Left lung (tissue), 10 donors: Measurements from ENCODE around the gene ZNF181. TPM values are rescaled to one million over a fixed set of nuclear protein-coding genes. Genes with fewer than 3 reads are reported as not detected.
A peak's percentile ranks its signal among the peaks of the same experiment; 100 is the strongest.

Experiments used
- ATAC-seq: fragments of 200-7000 bp; cut with Tn5 transposase; one replicate; pipeline ENCODE4 v1.9.1; 2020; ENCODE audit warnings: moderate library complexity
- DNase-seq, 4 donors: peaks; one replicate each; pipeline ENCODE4 v3.0.0-alpha.2; 2013 to 2020
- H3K27ac ChIP-seq, 2 donors: fragments of 200-600 bp; sonication (generic) in 1 of 2; one replicate each; pipeline versions ENCODE4 v1.5.0 to v1.8.0; 2020 to 2021
- H3K27me3 ChIP-seq, 2 donors: fragments of 200-600 bp; sonication (generic) in 1 of 2; one replicate each; pipeline versions ENCODE4 v1.5.0 to v1.8.0; 2020 to 2021
- H3K36me3 ChIP-seq, 2 donors: fragments of 200-600 bp; sonication (generic) in 1 of 2; one replicate each; pipeline versions ENCODE4 v1.5.0 to v1.8.0; 2020 to 2021
- H3K4me1 ChIP-seq, 2 donors: fragments of 200-600 bp; one replicate each; pipeline ENCODE4 v1.8.0; 2021
- H3K4me3 ChIP-seq, 2 donors: fragments of 200-600 bp; sonication (generic) in 1 of 2; one replicate each; pipeline versions ENCODE4 v1.5.0 to v1.8.0; 2020 to 2021; ENCODE audit warnings: mild to moderate bottlenecking in 1 of 2
- H3K9me3 ChIP-seq, 2 donors: fragments of 200-600 bp; sonication (generic) in 1 of 2; one replicate each; pipeline versions ENCODE4 v1.5.0 to v1.8.0; 2020 to 2021
- CTCF ChIP-seq, 2 donors: fragments of 200-600 bp; sonication (generic) in 1 of 2; IDR thresholded peaks; one replicate each; pipeline versions ENCODE4 v1.5.0 to v1.8.0; 2021; ENCODE audit warnings: antibody characterized with exemption in 2 of 2
- intact Hi-C, 2 donors: fragments of 100-400 bp; cut with DNase I; formaldehyde crosslinking; loops; one replicate each; pipeline versions ENCODE4 v1.11.2 to v1.14.2; 2022
- polyA plus RNA-seq, 6 donors: library from polyadenylated mRNA; unstranded; fragments of 120-200 nt; gene quantifications; one replicate each; pipeline ENCODE4 v1.2.1, GENCODE V29; 2013; ENCODE audit not compliant: insufficient read length in 6 of 6
- total RNA-seq, 2 donors: library from RNA; stranded (reverse); fragmentation: NEBNext Ultra II Directional; extraction: Animal tissue kit (Norgen Biotek cat#: 25700); gene quantifications; one replicate each; pipeline ENCODE4 v1.2.1, GENCODE V29; 2021
- donor health status: DM: no; HTN: yes; CAD: no.
- donor health status: DM: no; HTN: no; CAD: no.

The ZNF181 gene
- total and polyA plus RNA-seq, 8 donors = 7.8 to 21.9 (median 19.3) TPM

- intact Hi-C loops = no loop called here
- ATAC-seq = no peak
Measured at GRCh38 chr19:34731964-34732363, 2.1 kb upstream of the ZNF181 start.

GRCh38 chr19:34732612-34733211 lies 1.3 kb upstream of the ZNF181 start:
- no peak for TF ChIP-seq CTCF (IDR thresholded peaks at IDR 0.05)
- Histone ChIP-seq H3K27me3 (no peaks in the 10 kb centered on the region), H3K36me3 (peaks cover 0 to 11% of the 10 kb centered on the region in 2 donors), H3K4me1 (peaks cover 5 to 28% of the 10 kb centered on the region in 2 donors), H3K4me3 (peak overlapping the region; percentile 61 to 68), H3K27ac (peak overlapping the region; percentile 92 to 97), H3K9me3 (peaks cover 5 to 14% of the 10 kb centered on the region in 2 donors)
- intact Hi-C loops = no loop called here
- DNase-seq = peak in 1 of 4 donors; percentile 27
- ATAC-seq = no peak

More at GRCh38 chr19:34731964-34732363, 2.1 kb upstream of the ZNF181 start:
- Histone ChIP-seq H3K36me3 (peaks cover 0 to 4% of the 10 kb centered on the region in 2 donors), H3K27ac (no peak overlapping the region), H3K4me1 (peaks cover 5 to 28% of the 10 kb centered on the region in 2 donors), H3K9me3 (peaks cover 0 to 6% of the 10 kb centered on the region in 2 donors), H3K27me3 (no peaks in the 10 kb centered on the region), H3K4me3 (no peak overlapping the region)
- TF ChIP-seq CTCF (IDR thresholded peaks at IDR 0.05) = no peak
- no peak for DNase-seq

- Histone ChIP-seq H3K27ac (peak overlapping the region; percentile 92 to 97), H3K36me3 (peaks cover 0 to 17% of the 10 kb centered on the region in 2 donors), H3K4me3 (peak overlapping the region; percentile 61 to 68), H3K9me3 (peaks cover 8 to 20% of the 10 kb centered on the region in 2 donors), H3K4me1 (peaks cover 5 to 28% of the 10 kb centered on the region in 2 donors), H3K27me3 (no peaks in the 10 kb centered on the region)
- TF ChIP-seq CTCF (IDR thresholded peaks at IDR 0.05) = no peak
- ATAC-seq = peak; percentile 16
- intact Hi-C loops = no loop called here
- peak in 2 of 4 donors; percentile 59 to 85 for DNase-seq
Measured at GRCh38 chr19:34733266-34733745, 737 bp upstream of the ZNF181 start.

GRCh38 chr19:34734537-34735103 lies 577 bp downstream of the ZNF181 start:
- H3K9me3 ChIP-seq = peaks cover 8 to 33% of the 10 kb centered on the region in 2 donors
- DNase-seq (no peak), ATAC-seq (no peak)
- peak overlapping the region; percentile 61 to 68 for H3K4me3 ChIP-seq
- peak overlapping the region; percentile 92 to 97 for H3K27ac ChIP-seq
- TF ChIP-seq CTCF (IDR thresholded peaks at IDR 0.05) = no peak
- peaks cover 0 to 30% of the 10 kb centered on the region in 2 donors for H3K36me3 ChIP-seq
- intact Hi-C loops = no loop called here
- peaks cover 5 to 28% of the 10 kb centered on the region in 2 donors for H3K4me1 ChIP-seq
- H3K27me3 ChIP-seq = no peaks in the 10 kb centered on the region

- ATAC-seq (no peak), DNase-seq (no peak)
- Histone ChIP-seq H3K27ac (no peak overlapping the region), H3K36me3 (peaks cover 0 to 38% of the 10 kb centered on the region in 2 donors), H3K9me3 (peaks cover 5 to 98% of the 10 kb centered on the region in 2 donors), H3K4me3 (no peak overlapping the region), H3K4me1 (no peaks in the 10 kb centered on the region), H3K27me3 (no peaks in the 10 kb centered on the region)
- intact Hi-C loops = no loop called here
- TF ChIP-seq CTCF (IDR thresholded peaks at IDR 0.05) = no peak
Measured at GRCh38 chr19:34744896-34745690, 11.1 kb downstream of the ZNF181 start.
